ENCODE data around the gene CASZ1.

DNA sequence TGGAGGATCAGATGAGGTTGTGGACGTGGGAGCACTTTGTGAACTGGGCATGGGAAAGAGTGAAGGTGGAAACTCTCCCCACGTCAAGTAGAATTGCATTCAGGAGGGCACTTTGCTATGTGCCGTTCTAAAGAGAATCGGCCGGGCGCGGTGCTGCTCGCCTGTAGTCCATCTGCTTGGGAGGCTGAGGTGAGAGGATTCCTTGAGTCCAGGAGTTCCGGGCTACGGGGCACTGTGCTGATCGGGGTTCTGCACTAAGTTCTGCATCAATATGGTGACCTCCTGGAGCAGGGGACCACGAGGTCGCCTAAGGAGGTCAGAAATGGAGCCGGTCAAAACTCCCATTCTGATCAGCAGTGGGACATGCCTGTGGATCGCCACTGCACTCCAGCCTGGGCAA, 179.8 kb downstream of the CASZ1 start:
- TF ChIP-seq CTCF (IDR thresholded peaks at IDR 0.05), result no peak
- no peak for TF ChIP-seq POLR2A (IDR thresholded peaks at IDR 0.05)
